ENCODE data around the gene SLC24A5.

GRCh38 chr15:48176957-48177356 is 56.2 kb downstream of the SLC24A5 start:
- no peak for TF ChIP-seq YY1 (IDR thresholded peaks at IDR 0.05; ENCODE audit: insufficient read depth, insufficient read length)
- no peak for TF ChIP-seq ZNF274 (IDR thresholded peaks at IDR 0.05; ENCODE audit: low read depth, low read length)

Measured in NT2/D1 (cell line).